ENCODE measurements around the gene WWTR1.

The WWTR1 gene

DNA sequence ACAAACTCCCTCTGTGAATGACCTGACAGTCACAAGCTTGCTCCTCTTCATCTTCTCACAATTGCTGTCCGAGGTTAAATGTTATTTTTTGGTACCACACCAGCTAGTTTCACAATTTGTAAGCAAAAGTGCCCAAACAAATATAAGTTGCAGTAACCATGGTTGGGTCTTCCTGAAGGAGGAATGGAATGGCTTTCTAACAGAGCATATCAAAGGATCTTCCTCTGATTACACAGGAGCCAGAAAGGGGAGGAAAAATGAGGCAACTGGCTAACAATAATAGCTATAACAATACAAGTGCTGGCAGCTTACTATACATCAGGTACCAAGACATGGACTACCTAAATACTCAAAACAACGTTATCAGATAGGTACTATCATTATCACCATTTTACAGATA lies 90.4 kb downstream of the WWTR1 start:
- DNase-seq (ENCODE audit: low spot score) = no peak

DNA sequence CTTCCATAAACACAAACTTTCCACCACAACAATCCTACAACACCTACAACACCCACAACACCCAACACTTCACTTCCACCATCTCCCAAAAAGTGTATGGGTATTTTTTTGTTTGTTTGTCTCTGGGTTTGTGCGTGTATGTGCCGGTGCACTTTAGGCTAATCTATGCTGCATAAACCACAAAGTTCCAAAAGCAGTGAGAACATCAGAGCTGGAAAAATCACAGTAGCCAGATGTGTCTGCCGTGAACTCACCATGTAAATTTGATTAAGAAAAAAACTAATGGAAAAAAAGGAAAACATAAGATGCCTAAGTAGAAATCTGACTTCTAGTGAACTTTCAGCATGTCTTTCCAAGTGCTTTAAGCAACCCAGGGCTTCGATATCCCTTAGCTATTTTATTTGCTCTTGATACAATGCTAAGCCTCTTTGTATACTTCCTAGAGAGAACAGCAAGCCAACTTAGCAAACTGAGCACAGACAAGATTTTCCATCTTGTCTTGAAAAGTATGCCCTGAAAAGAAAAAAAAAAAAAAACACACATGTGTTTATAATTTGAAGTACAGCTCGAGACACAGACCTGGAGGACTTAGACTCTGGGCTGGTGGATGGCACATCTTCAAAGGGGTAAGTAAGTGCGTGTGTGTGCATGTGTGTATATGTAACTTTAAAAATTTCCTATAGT lies 91.4 kb downstream of the WWTR1 start:
- DNase-seq (ENCODE audit: low spot score) = no peak

DNA sequence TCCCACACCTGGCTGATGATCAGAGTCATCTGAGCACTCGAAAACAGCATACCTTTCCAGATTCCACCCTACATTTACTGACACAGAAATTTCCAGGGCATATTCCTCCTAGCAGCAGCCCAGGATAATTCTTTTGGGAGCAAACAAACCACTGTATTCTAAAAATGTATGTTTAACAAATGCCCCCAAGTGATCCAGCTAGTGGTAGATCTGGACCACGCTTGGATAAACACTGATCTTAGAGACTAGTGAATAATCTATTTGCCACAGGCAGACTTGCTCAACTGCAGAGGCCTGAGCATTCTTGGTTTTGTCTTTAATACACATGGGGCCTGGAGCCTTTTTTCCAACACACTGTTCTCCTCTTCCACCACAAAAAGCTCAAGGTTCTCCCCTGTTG lies 93.7 kb downstream of the WWTR1 start:
- no peak for DNase-seq (ENCODE audit: low spot score)

DNA sequence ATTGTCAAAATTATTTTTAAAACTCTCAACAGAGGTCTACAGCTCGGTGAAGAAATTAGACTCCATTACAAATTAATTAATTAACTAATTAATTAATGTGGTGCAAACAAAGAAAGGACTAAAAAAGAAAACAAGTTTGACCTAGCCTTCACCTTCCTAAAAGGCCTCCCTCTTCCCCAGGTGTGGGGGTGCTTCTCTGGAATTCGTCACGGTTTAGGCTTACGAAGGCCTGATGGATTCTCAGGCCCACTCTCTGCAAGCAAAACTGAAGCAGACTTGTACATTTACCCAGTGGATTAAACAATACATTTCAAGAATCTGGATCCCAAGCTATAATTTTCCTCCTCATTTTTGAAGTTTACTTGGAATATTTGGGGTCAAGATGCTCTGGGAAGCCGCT lies 94.7 kb downstream of the WWTR1 start:
- DNase-seq (ENCODE audit: low spot score) = no peak

DNA sequence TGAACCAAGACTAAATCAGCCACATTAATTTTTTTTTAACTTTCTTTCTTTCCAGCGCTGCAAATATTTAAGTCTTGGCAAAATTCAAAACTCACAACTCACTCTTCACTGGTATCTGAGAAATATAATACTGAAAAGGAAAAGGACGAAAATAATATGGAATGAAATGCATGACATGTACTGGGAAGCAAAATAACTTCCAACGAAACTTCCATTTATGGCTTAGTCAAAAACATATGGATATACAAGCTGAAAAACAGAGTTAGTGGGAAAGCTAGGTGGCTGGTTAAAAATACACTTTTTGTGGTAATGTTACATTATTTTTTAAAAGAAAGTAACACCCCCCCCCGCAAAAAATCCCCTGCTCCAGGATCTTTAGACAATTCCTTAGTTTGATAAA lies 97.2 kb downstream of the WWTR1 start:
- DNase-seq (ENCODE audit: low spot score) = no peak

DNA sequence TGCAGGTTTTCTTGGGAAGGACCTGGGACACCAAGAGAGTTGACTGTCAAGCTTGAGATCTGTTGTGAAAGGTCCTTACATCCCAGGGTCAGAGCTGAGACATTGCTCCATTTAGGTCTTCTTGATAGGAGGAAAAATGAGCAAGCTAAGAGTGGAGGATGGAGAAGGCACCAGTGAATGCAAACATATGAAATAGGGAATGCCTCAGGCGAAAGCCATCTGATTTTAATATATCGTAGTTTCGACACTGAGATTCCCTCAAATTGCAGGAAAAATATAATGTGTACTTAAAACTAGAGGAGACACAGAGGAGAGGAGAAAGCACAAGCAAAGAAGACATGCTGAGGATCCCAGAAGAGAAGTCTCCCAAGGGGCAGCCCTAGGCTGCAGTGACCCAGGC lies 97.8 kb downstream of the WWTR1 start:
- no peak for DNase-seq (ENCODE audit: low spot score)

DNA sequence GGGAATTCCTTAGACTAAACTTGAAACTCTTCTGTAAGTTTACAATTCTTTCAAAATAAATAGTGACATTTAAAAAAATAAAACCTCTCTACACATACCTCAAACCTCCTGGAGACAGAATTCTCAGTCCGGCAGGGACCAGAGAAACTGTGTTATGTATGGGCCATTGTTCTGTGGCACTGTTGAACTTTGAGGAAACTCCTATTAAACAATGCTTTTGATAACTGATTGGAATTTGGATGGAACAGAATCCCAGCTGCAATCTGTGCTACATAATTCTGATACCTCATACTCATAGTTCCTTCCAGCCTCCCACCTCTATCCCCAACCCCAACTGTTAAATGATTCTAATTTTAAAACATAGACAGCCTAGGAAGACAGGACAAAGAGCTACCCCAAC lies 98.3 kb downstream of the WWTR1 start:
- no peak for DNase-seq (ENCODE audit: low spot score)

DNA sequence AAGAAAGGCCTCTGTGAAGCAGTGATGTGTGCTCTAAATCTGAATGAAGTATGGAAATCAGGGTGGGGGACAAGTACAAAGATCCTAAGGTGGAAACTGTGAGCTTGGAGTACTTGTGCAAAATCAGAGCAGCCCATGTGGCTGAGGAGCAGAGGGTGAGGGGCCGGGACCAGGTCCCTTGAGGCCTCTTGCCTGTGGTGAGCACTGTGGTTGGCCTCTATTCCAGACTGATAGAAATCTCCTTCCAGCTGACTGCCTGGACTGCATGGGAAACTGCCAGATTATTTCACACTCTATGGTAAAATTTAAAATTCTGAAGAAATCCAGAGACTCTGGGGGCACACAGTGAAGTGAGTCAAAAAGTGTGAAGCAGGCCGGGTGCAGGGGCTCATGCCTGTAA lies 101.9 kb downstream of the WWTR1 start:
- peak; percentile 78 for DNase-seq (ENCODE audit: low spot score)

DNA sequence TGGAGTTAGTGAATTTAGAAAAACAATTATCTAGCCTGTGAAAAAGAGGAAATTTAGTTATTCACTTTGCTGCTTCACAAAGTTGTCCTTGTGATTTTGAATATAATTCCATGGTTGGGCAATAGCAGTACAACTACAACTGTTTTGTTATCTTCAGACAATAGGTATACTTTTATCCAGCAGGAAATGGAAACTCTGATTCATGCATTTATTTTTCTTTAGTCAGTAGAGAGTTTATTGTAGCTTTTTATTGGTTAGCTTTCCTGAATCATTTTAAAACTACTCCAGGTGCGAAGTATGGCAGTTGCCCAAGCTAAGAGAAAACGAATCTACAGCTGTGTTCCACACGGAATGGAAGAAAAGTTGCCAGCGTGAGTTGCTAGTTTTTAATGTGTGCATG lies 103.0 kb downstream of the WWTR1 start:
- no peak for DNase-seq (ENCODE audit: low spot score)

DNA sequence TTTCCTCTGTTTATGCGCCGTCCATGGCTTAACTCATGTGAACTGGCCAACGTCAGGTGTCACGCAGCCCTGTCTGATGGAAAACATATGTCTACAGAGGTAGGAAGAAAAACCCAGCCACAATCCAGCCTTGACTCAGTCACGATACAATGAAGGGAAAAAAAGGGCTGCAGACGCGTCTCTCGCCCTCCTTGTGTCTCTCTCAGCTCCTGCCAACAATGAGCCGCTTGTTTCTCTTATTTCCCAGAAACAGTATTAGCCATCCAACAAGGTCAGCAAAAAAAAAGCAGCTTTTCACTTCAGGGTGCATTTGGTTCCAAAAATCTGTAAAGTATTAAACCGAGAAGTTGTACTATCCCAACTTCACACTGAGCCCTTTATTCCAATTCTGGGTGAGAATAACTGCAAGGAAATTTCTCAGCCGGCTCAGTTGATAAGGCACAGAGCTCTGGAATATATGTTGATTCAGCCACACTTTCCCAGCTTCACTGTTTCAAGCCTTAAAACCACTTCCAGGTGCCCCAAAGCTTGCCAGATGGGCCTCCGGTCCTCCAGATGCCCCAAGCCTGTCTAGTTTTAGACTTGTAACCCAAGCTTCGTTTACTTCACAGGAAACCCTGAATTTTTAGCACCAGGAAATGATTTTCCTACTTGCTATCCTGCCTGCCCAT lies 103.9 kb downstream of the WWTR1 start:
- DNase-seq (ENCODE audit: low spot score) = peak; percentile 63

DNA sequence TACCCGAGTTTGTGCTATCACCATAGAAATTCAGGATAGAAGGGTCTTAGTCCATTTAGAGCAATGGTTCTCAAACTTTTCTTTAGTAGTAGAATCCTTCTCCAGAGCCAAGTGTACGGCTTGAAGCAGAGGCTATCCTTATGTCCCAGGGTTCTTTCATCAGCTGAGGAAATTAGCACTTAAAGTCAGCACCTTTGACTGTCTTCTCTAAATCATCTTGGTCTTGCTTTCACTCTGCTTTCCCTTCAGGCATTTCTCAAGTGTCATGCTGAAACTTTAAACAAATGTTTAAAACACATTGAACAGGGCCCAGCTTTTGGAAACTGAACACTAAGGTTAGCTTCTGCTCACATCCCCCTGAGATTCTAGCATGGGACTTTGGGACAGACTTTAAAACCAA lies 105.1 kb downstream of the WWTR1 start:
- DNase-seq (ENCODE audit: low spot score) = no peak

DNA sequence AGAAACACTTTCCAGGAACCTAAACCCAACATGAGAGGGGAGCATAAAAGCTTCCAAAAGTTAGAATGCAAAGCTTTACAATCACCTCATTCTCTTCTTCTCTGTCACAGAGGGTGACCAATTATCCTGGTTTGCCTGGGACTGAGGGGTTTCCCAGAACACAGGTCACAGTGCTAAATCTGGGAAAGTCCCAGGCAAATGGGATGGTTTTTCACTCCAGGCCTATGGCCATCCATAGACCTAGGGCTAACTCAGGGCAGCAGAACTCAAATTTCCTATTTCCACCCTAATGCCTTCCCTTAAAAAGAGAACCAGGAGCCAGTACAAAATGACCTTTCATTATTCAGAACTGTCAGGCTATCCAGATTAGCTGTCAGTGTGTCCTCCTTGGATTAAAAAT lies 106.3 kb downstream of the WWTR1 start:
- DNase-seq (ENCODE audit: low spot score) = no peak

DNA sequence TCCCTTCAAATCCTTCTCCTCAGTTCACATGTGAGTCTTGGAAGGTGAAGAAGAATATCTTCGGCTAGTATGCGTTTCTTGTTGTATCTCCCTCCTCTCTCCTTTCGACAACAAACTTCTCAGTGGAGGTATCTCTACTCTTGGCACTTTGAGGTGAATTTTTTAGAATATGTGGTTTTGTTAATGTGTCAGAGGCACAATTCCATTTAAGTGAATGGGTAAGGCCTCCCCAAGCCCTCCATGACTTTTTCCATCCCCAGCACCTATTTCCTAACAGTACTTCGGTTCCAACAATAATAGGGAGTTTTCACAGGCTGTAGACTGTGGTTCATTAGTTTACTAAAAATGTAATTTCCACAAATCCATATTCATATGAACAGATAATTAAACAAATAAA lies 109.2 kb downstream of the WWTR1 start:
- no peak for DNase-seq (ENCODE audit: low spot score)

DNA sequence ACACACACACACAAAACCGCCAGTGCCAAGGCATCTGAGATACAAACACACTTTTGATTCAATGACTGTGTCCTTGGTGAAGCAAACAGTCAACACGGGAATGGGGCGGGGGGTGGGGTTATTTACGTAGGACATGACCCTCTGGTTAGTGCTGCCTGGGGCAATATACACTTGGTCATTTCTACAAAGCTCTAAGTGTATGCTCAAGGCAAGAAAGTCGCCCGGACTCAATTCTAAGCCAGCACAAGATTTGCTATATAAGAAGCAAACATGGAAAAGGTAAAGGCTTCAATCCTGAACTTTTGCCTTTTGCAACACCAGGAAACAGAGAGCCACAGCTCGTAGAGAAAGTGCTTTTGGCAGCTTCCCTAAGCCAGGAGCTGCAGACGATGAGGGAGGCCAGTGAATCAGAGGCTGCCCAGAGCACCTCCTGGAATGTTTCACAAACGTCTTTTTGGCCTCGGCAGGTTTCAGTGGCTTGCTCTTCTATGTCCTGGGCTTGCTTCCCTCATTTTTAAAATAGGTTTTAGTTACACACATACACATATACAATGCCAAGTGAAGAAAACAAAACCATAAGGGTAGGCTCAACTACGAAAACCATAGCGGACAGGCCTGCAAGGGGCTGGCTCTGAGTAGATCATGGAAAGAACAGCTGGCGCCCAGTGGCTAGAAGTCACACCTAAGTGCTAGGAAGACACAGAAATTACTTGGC lies 109.7 kb downstream of the WWTR1 start:
- peak; percentile 74 for DNase-seq (ENCODE audit: low spot score)

DNA sequence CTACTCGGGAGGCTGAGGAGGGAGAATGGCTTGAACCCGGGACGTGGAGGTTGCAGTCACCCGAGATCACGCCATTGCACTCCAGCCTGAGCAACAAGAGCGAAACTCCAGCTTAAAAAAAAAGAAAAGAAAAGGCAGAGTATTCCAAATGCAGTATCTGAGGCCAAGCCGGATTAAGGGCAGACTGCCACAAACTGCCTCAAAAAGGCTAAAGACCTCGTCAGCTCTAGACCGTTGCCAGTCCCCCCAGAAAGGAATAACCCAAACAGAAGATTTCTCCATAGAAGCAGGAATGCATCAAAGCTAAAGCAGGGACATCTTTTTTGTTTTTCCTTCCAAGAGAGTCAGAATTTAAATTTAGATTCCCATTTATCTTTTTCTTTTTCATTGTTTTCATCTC lies 110.4 kb downstream of the WWTR1 start:
- peak; percentile 70 for DNase-seq (ENCODE audit: low spot score)

DNA sequence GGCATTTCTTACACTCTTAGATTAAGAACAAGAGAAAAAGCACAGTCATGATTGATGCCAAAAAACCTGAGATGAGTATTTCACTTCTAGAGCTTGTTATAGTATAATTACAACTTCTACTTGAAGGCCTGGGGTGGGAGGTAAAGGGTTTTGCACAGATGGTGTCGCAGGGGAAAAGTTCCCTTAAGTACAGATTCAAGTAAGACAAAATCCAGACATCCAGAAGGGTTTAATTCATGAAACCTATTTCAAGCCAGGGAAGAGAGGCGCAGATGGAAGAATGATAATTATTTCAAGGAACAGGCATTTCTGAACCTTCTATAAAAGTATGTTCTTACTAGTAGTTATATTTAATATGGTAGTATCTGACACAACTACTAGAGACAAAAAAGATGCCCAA lies 112.8 kb downstream of the WWTR1 start:
- no peak for DNase-seq (ENCODE audit: low spot score)

DNA sequence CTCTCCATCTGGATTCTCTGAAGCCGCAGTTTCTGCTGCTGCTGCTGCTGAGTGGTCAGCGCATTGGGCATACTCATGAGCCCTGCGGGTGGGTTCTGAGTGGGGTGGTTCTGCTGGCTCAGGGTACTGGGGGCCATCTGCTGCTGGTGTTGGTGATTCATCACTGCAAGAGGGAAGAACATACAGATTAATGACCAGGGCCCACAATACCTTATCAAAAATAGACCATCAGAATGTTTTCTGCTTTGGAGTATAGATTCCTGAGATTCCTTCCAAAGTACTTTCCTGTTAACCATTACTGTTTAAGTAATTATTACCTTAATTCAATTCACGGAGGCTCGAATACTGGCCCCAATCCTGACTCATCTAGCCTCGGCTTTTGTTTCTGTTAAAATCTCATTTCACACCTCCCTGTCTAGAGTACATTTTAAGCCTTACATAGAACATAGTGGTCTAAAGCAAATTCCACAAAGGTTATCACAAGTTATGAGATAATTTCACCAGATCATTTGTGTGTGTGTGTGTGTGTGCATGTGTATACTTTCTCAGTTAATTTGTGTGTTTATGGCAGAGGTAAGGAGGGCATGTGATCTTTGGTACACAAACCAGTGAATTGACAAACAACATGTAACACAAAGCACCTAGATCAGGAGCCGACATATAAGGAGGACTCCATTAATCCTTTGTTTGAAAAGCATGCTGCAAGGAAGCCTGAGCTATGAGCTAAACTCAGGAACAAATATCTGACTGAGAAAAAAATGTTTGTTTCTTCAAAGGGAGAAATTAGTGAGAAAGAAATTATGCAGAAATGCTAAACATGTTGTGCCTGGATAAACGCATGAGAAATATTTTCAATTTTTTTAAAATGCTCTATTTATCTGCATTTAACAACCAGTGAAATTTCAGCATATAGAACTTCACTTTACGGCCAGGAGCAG lies 115.2 kb downstream of the WWTR1 start:
- no peak for DNase-seq (ENCODE audit: low spot score)

DNA sequence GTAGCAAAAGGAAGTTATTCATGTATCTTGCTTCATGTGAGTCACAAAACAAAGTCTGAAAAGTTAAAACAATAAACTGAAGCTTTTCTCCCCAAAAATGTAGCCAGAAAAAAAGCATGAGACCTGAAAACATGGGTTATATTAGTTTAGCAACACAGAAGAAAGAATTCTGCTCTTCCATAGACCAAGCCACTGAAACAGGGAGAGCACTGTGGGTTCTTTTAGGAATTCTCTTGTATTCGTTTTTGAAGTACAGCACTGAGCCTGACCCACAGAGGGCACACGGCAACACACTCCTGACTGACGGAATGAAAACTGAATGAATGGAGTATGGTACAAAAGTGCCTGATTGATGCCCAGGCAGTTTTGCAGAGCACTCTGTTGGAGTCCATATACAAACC lies 116.7 kb downstream of the WWTR1 start:
- DNase-seq (ENCODE audit: low spot score) = no peak

DNA sequence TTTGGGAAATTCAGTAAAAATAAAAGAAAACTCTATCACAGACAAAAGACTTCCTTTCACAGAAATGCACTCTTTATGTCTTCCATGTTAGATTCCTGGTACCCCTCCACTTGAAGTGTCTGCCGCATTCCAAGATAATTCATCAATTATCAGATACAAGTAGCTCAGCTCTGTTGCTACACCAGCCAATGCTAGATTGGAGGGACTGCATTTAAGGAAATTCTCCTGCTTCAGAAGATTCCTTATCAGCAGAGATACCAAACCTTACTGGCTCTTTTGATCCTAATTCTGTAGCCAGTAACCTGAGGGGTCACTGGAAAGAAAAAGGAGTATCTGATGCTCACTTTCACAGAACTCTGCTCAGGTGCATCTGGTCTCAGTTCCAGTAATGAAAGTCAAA lies 119.5 kb downstream of the WWTR1 start:
- no peak for DNase-seq (ENCODE audit: low spot score)

DNA sequence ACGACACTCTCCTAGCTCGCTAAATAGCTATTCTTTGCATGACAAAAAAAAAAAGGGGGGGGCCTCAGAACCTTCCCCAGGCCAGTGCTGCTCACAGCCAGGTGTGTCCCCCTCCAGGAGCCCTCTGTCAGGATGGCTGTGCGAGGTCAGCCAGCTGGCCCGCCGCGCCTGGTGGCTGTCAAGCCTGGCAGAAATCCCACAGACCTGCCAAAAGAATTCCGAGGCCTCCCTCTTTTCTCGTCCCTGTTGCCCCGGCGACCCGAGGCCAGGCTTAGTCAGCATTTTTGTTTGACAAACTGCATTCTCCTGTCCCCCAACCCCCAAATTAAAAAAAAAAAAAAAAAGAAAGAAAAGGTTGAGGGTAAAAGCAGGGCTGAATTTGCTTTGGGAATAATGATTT lies 121.4 kb downstream of the WWTR1 start:
- peak; percentile 47 for DNase-seq (ENCODE audit: low spot score)

DNA sequence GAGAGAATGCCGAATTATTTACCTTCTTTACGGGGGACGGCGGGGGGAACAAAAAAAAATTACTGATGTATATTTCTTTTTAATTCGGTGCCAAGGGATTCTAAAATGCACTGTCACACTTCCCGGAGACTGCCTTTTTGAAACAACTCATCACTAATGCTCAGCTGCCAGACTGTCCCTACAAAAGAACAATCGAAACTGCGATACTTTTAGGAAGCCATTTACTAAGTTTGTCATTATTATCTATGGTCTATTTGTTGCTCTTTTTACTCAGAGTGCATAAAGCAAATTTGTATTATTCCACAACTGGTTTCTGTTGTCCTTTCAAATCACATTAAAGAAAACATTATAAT lies 122.5 kb downstream of the WWTR1 start:
- DNase-seq (ENCODE audit: low spot score) = no peak

DNA sequence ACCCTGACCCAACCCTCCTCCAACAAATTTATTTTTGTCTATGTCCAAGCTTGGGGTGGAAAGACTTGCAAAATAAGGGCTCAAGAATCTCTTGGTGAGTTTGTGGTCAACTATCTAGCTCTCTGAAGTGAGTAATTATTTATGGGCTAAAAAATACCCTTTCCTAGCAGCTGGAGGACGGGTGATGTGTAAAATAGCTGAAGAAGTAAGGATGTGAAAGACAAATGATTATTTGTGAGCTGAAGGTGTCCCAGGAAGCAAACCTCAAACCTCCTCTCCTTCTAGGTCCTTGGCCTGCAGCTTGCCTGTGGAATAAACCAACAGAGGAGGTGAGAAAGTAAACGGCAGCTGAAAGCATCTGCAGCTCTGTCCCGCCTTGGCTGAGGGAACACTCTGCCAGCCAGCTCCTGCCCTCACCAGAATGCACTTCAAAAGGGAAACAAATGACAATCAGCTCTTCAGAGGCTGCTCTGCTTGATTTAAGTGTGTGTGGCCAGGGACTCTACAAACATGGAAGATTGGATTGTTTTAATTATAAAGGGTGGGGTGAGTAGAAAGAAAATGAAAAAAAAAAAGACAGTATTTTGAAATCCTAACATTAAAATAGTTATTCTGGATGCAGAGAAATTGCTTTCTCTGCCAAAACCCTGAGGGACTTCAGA lies 123.0 kb downstream of the WWTR1 start:
- DNase-seq (ENCODE audit: low spot score) = peak; percentile 53

Data from GM03348 (cell line).